Measurements from ENCODE around the gene LYPLA2. TPM values are rescaled to one million over a fixed set of nuclear protein-coding genes. Genes with fewer than 3 reads are reported as not detected.
"Not testable (repeated sequence)": the region's sequence is repeated elsewhere in the genome, so short reads cannot be mapped to it uniquely, and the experiment has no call there.

LYPLA2 gene
- total RNA-seq, 1 experiment from 2014 or later, result 119 TPM

DNA sequence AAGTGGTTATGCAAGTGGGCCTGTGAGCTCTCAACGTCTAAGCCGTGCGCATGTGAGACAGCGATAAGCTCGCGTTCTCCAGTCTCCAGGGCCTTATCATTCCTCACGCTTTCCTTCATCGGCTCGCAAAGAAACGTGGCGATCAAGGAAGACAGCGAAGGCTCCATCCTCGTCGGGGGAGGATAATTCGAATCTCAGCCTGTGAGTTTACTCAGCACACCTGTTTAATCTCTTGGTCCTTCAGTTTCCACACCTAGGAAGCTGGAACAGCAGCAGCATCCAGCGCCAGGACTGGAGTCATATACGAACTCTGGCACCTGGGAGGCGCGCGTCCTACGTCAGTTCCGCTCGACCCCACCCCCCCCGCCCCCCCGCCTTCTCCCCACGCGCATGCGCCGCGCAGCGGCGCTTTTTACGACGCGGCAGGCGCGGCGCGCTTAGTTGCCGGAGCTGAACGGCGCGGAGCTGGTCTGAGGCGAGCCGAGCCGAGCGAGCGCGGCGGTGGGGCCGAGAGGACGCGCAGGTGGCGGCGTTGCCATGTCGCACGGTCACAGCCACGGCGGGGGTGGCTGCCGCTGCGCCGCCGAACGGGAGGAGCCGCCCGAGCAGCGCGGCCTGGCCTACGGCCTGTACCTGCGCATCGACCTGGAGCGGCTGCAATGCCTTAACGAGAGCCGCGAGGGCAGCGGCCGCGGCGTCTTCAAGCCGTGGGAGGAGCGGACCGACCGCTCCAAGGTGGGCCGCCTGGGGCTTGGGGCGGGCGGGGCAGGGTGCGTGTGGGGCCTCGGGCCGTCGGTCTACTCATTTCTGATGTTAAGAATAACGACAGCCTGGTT lies 12.7 kb upstream of the LYPLA2 start, which contains the start of gene PITHD1:
Gene PITHD1 (plus strand): TSS at position 440 of the 836 bp plus-strand sequence. CDS start 98 bp downstream, at position 538.
- DNase-seq (ENCODE audit: low spot score), result peak; percentile 87
- in situ Hi-C loops (cut with HindIII; ENCODE audit: low sequenced_read_pairs), result no loop called here

DNA sequence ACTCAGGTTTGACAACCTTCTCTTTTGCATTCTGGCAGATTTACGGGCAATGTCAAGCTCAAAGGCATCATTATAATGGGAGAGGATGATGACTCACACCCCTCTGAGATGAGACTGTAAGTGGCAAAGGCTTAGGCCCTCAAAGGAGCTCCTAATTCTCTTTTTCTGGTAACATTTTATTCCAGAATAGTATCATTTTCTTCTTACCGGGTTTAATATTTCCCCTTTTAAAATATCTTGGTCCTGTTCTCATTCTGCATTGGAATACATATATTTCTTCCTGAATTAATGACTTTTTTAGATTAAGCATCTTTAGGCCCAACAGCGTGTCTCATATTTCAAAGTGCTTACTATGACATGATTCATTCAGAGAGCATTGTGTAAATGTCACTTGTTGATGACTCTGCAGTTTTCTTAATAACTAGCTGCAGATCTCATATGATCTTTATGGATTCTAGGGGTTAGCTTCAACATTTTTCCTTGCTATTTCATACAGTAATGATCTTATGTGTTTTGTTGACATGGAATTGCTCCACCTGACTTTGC lies 11.0 kb upstream of the LYPLA2 start:
- in situ Hi-C loops (cut with HindIII; ENCODE audit: low sequenced_read_pairs), result no loop called here
- DNase-seq (ENCODE audit: low spot score), result no peak

DNA sequence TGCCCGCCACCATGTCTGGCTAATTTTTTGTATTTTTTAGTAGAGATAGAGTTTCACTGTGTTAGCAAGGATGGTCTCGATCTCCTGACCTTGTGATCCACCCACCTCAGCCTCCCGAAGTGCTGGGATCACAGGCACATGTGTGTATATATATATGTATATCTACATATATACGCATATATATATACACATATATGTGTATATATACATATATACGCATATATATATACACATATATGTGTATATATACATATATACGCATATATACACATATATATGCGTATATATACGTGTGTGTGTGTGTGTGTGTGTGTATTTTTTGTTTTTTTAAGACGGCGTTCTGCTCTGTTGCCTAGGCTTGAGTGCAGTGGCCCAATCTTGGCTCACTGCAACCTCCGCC lies 7.8 kb upstream of the LYPLA2 start:
- in situ Hi-C loops (cut with HindIII; ENCODE audit: low sequenced_read_pairs); DNase-seq (ENCODE audit: low spot score): not testable (repeated sequence)

DNA sequence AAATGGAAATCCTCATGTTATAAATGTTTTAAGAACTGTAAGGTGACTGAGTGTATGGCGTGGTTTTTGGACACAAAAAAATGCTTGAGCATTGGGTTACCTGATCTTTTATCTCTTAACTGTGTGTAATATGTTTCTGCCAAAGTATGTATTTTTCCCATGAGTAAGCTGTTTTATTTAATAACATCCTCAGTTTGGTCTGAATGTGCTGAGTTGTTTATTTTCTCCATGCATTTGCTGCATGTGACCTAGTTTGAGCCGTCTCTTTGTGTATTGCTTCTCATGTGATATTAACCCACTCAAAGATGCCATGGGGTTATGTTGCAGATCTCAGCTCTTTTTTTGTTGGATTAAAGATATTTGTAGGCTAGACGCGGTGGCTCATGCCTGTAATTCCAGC lies 6.1 kb upstream of the LYPLA2 start:
- no peak for DNase-seq (ENCODE audit: low spot score)
- in situ Hi-C loops (cut with HindIII; ENCODE audit: low sequenced_read_pairs), result no loop called here

DNA sequence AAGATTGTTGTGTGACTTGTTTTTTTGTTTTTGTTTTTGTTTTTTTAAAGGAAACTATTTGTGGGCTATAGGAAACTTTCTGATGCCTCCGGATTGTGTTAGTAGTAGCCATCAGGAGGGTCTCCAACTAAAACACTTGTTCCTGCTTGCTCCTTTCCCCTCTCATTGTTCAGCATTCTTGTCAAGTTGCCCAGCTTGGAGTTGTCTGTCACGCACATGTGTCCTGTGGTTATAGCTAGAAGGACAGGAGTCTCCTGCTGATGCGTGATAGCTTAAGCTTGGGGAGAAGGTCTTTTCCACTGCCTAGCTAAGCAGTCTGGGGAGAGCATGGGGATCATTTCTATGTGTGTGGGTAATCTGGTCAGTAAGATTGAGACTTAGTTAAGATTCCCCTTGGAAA lies 3.2 kb upstream of the LYPLA2 start:
- in situ Hi-C loops (cut with HindIII; ENCODE audit: low sequenced_read_pairs), result no loop called here
- no peak for DNase-seq (ENCODE audit: low spot score)

DNA sequence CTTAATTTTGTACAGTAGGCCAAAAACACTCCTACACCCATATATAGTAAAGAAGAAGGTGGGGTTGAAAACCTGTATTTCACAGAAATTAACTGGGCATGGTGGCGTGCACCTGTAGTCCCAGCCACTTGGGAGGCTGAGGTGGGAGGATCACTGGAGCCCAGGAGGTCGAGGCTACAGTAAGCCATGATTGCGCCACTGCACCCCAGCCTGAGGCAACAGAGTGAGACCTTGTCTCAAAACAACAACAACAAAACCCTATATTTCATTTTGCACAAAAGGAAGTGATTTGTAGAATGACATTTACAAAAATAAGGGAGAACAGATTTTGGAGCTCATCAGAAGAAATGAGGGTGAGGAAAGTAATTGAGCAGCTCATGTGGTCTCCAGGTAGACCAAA lies 2.2 kb upstream of the LYPLA2 start:
- no peak for DNase-seq (ENCODE audit: low spot score)
- in situ Hi-C loops (cut with HindIII; ENCODE audit: low sequenced_read_pairs), result no loop called here

DNA sequence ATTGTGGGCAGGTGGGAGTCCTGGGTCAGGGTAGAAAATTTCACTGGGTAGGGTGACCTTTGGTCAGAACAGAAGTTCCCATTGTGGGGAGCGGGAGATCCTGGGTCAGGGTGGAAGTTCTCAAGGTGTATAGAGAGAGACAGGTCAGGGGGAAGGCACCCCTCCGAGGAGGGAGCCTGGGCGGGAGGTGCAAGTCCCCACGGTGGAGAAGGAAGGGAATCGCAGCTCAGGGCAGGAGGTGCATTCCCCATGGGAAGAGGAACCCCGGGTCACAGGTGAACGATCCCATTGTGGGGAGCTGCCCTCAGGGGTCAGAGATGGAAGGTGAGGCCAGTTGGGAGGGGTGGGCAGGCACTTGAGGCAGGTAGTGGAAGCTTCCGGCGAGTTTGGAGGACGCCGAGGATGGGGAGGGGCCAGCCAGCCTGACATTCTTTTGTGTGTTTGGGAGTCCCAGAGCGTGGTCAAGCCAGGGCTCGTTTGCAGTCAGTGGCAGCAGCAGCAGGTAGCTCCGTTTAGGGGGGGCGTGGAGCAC lies 637 bp downstream of the LYPLA2 start:
- in situ Hi-C loops (cut with HindIII; ENCODE audit: low sequenced_read_pairs), result no loop called here
- DNase-seq (ENCODE audit: low spot score), result no peak

DNA sequence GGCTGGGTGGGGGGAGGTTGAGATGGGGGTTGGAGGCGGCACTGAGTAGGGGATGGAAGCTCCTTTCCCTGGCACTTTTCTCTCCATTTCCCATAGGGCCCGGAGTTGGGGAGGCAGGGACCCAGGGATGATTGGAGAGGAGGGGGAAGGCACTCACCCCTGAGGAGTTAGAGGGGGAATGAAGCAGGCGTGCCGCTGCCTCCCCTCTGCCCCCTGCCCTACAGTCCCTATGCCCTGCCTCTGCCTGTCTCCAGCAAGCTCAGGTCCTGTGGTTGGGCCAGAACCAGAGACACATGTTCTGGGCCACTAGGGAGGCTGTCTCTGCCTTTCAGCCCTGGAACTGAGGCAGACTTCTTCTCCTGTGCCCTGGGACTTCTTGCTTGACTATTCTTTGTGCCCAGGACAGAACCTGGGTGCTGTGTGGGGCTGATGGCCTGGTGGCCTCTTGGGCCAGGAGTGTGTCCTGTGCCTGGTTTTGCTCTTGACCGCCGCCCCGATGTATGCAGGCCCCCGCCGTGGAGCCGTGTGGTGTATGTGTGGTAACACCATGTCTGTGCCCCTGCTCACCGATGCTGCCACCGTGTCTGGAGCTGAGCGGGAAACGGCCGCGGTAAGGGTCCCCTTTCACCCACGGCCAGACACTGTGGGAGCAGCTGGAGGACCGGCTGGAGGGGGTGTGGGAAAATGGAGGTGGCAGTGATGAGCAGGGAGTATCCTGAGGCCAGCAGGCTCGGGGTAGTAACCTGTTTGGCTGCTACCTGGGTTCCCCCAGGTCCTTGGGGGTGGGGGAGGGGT lies 1.4 kb downstream of the LYPLA2 start:
- in situ Hi-C loops (cut with HindIII; ENCODE audit: low sequenced_read_pairs), result no loop called here
- no peak for DNase-seq (ENCODE audit: low spot score)

DNA sequence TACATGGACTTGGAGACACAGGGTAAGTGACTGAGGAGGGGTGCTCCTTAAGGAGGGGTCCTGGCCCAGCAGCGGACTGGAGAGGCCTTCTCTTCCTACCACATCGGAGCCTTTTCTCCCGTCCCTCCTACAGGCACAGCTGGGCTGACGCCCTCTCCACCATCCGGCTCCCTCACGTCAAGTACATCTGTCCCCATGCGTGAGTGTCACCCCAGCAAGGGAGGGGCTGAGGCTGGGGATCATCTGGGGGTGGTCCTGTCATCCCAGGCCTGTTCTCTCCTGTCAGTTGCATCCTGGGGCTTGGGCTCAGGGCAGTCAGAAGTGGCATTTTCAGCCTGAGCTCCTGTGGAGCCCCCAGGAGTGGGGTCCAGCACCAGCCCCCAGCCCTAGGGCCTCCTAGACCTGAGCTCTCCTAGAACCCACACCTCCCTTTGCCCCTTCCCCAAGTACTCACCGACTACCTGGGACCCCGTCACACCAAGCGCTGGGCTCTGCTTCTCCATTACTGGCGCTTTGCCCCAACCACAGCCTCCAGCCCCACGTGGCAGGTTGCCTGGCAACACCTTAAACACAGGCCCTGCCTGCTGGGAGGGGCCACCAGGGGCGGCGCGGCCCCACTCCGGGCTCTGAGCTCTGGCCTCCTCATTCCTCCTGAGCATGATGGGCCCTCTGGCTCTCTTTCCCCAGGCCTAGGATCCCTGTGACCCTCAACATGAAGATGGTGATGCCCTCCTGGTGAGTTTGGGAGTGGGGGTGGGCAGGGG lies 2.3 kb downstream of the LYPLA2 start:
- peak; percentile 23 for DNase-seq (ENCODE audit: low spot score)
- in situ Hi-C loops (cut with HindIII; ENCODE audit: low sequenced_read_pairs), result no loop called here

DNA sequence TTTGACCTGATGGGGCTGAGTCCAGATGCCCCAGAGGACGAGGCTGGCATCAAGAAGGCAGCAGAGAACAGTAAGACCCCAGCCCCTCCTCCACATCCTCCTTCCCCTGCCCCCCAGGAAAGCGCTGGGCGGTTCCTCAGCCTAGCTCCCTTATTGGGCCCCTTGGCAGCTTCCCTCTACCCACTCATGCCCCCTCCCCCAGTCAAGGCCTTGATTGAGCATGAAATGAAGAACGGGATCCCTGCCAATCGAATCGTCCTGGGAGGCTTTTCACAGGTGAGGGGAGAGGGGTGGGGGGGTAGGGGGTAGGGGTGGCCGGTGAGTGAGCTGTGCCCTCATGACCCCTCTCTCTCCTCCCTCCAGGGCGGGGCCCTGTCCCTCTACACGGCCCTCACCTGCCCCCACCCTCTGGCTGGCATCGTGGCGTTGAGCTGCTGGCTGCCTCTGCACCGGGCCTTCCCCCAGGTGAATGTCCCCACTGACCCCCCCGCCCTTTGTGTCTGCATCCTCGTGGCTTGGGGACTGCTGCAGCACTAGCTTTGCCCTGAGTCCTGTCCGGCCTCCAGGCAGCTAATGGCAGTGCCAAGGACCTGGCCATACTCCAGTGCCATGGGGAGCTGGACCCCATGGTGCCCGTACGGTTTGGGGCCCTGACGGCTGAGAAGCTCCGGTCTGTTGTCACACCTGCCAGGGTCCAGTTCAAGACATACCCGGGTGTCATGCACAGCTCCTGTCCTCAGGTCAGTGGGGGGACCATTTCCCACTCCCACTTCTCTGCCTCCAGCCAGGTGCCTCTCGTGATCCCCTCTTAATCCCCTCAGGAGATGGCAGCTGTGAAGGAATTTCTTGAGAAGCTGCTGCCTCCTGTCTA lies 3.2 kb downstream of the LYPLA2 start:
- in situ Hi-C loops (cut with HindIII; ENCODE audit: low sequenced_read_pairs), result no loop called here
- no peak for DNase-seq (ENCODE audit: low spot score)

DNA sequence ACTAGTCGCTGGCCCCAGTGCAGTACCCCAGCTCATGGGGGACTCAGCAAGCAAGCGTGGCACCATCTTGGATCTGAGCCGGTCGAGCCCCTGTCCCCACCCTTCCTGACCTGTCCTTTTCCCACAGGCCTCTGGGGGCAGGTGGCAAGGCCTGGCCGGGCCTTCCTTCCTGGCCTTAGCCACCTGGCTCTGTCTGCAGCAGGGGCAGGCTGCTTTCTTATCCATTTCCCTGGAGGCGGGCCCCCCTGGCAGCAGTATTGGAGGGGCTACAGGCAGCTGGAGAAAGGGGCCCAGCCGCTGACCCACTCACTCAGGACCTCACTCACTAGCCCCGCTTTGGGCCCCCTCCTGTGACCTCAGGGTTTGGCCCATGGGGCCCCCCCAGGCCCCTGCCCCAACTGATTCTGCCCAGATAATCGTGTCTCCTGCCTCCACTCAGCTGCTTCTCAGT lies 3.8 kb downstream of the LYPLA2 start:
- in situ Hi-C loops (cut with HindIII; ENCODE audit: low sequenced_read_pairs); DNase-seq (ENCODE audit: low spot score): not testable (repeated sequence)

DNA sequence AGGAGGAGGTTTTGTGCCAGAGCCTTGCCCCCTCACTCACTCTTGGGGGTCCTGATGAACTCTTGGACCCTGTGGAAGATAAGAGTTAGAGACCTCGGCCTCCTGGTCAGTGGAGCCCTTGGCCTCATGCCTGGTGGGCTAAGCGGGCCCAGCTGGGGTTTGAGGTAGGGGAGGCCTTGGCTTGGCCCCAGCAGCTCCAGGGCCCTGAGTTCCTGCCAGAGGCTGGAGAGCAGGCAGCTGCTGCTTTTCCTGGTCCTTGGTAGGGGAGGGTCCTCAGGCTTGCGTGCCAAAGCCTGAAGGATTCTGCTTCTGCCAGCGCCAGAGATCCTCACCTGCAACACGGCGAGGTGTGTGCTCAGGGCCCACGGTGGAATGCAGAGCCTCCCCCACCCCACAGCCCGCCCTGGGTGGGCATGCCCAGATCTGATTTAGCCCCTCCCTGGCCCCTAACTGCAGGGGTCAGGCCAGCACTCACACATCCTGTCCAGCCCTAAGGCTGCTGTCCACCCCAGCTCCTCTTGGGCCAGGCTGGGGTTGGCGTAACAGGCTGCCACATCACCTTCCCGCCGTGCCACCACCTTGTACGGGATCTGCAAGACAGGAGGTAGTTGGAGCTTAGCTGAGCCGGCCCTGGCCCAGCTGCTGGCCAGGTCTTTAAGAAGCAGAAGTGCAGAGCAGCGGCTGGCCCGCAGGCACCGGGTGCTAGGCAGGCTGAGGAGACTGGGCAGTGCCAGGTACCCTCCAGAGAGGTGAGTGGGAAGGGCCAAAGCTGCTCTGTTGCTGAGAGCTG lies 4.9 kb downstream of the LYPLA2 start:
- DNase-seq (ENCODE audit: low spot score), result no peak
- in situ Hi-C loops (cut with HindIII; ENCODE audit: low sequenced_read_pairs), result no loop called here

DNA sequence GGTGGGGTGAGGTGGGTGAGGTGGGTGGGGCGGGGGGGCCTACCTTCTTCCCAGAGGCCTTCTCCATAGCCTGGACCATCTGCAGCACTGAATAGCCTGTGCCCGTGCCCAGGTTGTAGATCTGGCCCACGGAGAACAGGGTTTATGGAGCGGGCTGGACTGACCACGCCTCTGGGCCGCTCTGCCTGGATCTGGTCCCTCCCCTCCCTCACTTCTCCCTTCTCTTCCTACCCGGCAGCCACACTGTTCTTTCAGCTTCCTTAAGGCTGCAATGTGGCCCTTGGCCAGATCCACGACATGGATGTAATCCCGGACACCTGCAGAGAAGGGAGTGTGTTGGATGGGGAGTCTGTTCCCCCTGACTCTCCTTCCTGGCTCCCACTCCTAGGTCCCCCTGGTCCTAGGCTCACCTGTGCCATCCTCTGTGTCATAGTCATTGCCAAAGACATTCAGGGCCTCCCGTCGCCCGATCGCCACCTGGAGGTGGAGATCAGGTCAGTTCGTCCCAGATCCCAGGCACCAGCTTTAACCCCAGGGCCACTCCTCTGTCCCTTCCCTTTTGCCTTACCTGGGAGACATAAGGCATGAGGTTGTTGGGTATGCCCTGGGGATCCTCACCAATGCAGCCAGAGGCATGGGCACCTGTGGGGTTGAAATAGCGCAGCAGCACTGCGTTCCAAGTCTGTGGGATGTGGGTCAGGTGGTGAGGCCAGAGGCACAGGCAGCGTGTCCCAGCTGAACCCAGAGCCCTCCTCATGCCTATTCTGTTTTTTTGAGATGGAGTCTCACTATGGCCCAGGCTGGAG lies 5.7 kb downstream of the LYPLA2 start:
- in situ Hi-C loops (cut with HindIII; ENCODE audit: low sequenced_read_pairs), result no loop called here
- DNase-seq (ENCODE audit: low spot score), result peak; percentile 22

DNA sequence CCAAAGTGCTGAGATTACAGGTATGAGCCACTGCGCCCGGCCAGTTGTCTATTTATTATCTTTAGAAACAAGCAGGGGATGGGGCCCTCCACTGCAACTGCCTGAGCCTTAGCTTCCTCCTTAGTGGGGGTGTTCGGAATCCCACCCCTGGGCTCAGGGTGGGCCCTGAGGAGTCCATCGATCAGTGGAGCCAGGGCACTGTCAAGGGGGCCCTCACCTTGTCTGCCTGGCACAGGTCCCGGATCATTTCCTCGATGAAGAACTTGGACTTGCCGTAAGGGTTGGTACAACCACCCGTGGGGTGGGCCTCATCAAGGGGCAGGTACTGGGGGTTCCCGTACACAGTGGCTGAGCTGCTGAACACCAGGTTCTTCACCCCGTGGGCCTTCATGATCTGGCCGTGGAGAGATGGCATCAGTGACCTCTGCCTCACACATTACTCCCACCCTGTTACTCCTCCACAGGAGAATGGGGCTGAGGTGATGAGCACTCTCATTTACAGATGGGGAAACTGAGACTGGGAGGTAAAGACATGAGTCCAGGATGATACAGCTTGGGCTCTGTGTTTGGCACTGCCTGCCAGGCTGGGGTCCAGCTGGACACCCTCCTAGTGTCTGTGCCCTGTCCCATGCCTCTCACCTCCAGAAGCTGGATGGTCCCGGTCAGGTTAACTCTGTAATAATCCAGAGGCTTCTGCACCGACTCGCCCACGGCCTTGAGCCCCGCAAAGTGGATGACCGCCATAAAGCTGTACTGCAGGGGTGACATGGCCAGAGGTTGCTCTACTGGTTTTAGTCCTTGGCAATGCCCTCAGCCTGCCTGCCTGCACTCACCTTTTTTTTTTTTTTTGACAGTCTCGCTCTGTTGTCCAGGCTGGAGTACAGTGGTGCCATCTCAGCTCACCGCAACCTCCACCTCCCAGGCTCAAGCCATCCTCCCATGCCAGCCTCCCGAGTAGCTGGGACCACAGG lies 6.8 kb downstream of the LYPLA2 start:
- in situ Hi-C loops (cut with HindIII; ENCODE audit: low sequenced_read_pairs), result no loop called here
- no peak for DNase-seq (ENCODE audit: low spot score)

DNA sequence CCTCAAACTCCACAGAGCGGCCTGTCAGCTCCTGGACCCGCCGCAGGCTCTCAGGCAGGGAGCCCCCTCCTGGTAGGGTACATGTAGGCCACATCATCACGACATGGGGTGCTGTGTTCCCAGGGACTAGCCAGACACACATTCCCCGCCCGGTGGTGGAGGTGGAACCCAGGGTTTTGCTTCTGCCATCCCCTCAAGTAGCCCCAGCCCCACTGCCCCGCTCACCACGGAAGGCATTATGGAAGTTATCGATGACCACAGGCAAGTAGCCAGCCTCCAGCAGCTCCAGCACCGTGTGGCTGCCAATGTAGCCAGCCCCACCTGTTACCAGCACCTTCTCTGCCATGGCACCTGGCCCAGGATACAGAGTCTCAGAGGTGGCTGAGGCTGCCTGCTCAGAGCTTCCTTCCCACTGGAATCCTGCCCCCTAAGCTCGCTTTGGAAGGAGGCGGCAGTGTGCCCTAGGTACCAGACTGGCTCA lies 7.8 kb downstream of the LYPLA2 start:
- in situ Hi-C loops (cut with HindIII; ENCODE audit: low sequenced_read_pairs), result no loop called here
- no peak for DNase-seq (ENCODE audit: low spot score)

DNA sequence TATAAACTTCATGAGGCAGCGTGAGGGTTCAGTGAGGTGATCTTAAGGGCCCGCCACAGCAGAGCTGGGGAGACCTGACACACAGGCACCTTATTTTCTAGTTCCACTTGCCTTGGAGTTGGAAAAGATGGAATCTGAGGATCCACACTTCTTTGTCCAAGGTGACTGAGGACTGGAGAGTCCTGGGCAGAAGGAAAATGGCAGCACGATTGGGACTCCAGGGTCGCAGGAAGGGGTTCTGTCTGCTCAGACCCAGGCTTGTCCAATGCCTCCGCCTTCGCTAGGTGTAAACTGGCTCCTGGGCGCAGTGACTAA lies 8.3 kb downstream of the LYPLA2 start:
- no peak for DNase-seq (ENCODE audit: low spot score)
- in situ Hi-C loops (cut with HindIII; ENCODE audit: low sequenced_read_pairs), result no loop called here

Data from G401 (cell line).